HG02981 (cell line): ENCODE data around the gene GPAT3.
"Not testable (repeated sequence)": the region's sequence is repeated elsewhere in the genome, so short reads cannot be mapped to it uniquely, and the experiment has no call there.

Experiments
- ATAC-seq: cut with Tn5 transposase; IDR thresholded peaks from one replicate; pipeline ENCODE4 v1.9.1; 2021; ENCODE audit warnings: mild to moderate bottlenecking, moderate library complexity; ENCODE audit not compliant: unreplicated experiment

GPAT3 gene

GRCh38 chr4:83591730-83592129, 55.8 kb downstream of the GPAT3 start:
- no peak for ATAC-seq

- ATAC-seq = peak; percentile 61
Observed at GRCh38 chr4:83599183-83599582, 63.3 kb downstream of the GPAT3 start.

GRCh38 chr4:83603129-83603528, 67.2 kb downstream of the GPAT3 start:
- no peak for ATAC-seq

- ATAC-seq = no peak
Observed at GRCh38 chr4:83604321-83604720, 68.4 kb downstream of the GPAT3 start.

GRCh38 chr4:83605210-83605609, 69.3 kb downstream of the GPAT3 start:
- ATAC-seq = no peak

- no peak for ATAC-seq
Observed at GRCh38 chr4:83605744-83606172, 69.8 kb downstream of the GPAT3 start.

- ATAC-seq = no peak
Observed at GRCh38 chr4:83606460-83606859, 70.6 kb downstream of the GPAT3 start.

- no peak for ATAC-seq
Observed at GRCh38 chr4:83606898-83607297, 71.0 kb downstream of the GPAT3 start.

- no peak for ATAC-seq
Observed at GRCh38 chr4:83609365-83609764, 73.5 kb downstream of the GPAT3 start.

- no peak for ATAC-seq
Observed at GRCh38 chr4:83610729-83611128, 74.8 kb downstream of the GPAT3 start.

- no peak for ATAC-seq
Observed at GRCh38 chr4:83613023-83613422, 77.1 kb downstream of the GPAT3 start.

- ATAC-seq = no peak
Observed at GRCh38 chr4:83613994-83614393, 78.1 kb downstream of the GPAT3 start.

- ATAC-seq = no peak
Observed at GRCh38 chr4:83616252-83616651, 80.3 kb downstream of the GPAT3 start.

GRCh38 chr4:83617371-83618035, 81.6 kb downstream of the GPAT3 start:
- ATAC-seq = no peak

- ATAC-seq = no peak
Observed at GRCh38 chr4:83618431-83618830, 82.5 kb downstream of the GPAT3 start.

GRCh38 chr4:83618991-83619645, 83.2 kb downstream of the GPAT3 start:
- no peak for ATAC-seq

- not testable (repeated sequence) for ATAC-seq
Observed at GRCh38 chr4:83622127-83622526, 86.2 kb downstream of the GPAT3 start.

GRCh38 chr4:83625821-83626220, 89.9 kb downstream of the GPAT3 start:
- ATAC-seq = no peak

GRCh38 chr4:83626245-83626836, 90.4 kb downstream of the GPAT3 start:
- ATAC-seq = no peak

GRCh38 chr4:83629945-83630721, 94.2 kb downstream of the GPAT3 start:
- ATAC-seq = no peak

- no peak for ATAC-seq
Observed at GRCh38 chr4:83631066-83631465, 95.2 kb downstream of the GPAT3 start.
